HG03565 (cell line): ENCODE results near the gene NAA16.
"Not testable (repeated sequence)": the region's sequence is repeated elsewhere in the genome, so short reads cannot be mapped to it uniquely, and the experiment has no call there.

ENCODE experiments used
- ATAC-seq: cut with Tn5 transposase; IDR thresholded peaks from one replicate; pipeline ENCODE4 v1.9.1; 2021; ENCODE audit warnings: mild to moderate bottlenecking, moderate library complexity; ENCODE audit not compliant: unreplicated experiment

NAA16 gene

GRCh38 chr13:41352935-41353840 lies 42.1 kb downstream of the NAA16 start:
- ATAC-seq, result no peak

- ATAC-seq, result no peak
Observed at GRCh38 chr13:41354416-41354815, 43.3 kb downstream of the NAA16 start.

GRCh38 chr13:41356385-41356648 lies 45.2 kb downstream of the NAA16 start:
- not testable (repeated sequence) for ATAC-seq

- no peak for ATAC-seq
Observed at GRCh38 chr13:41356786-41357185, 45.7 kb downstream of the NAA16 start.

- no peak for ATAC-seq
Observed at GRCh38 chr13:41361491-41361890, 50.4 kb downstream of the NAA16 start.

- ATAC-seq, result no peak
Observed at GRCh38 chr13:41364043-41364442, 53.0 kb downstream of the NAA16 start.

GRCh38 chr13:41365631-41366030 lies 54.6 kb downstream of the NAA16 start:
- no peak for ATAC-seq

- no peak for ATAC-seq
Observed at GRCh38 chr13:41370736-41371135, 59.7 kb downstream of the NAA16 start.

GRCh38 chr13:41377446-41377845 lies 66.4 kb downstream of the NAA16 start:
- ATAC-seq, result no peak

- no peak for ATAC-seq
Observed at GRCh38 chr13:41382431-41382830, 71.4 kb downstream of the NAA16 start.

- ATAC-seq, result no peak
Observed at GRCh38 chr13:41383386-41383785, 72.3 kb downstream of the NAA16 start.

- no peak for ATAC-seq
Observed at GRCh38 chr13:41384749-41385503, 73.9 kb downstream of the NAA16 start.

- no peak for ATAC-seq
Observed at GRCh38 chr13:41386211-41386610, 75.1 kb downstream of the NAA16 start.

- no peak for ATAC-seq
Observed at GRCh38 chr13:41387576-41387975, 76.5 kb downstream of the NAA16 start.

GRCh38 chr13:41388143-41388881 lies 77.2 kb downstream of the NAA16 start:
- ATAC-seq, result no peak

GRCh38 chr13:41389580-41389979 lies 78.5 kb downstream of the NAA16 start:
- ATAC-seq, result no peak

GRCh38 chr13:41394166-41394565 lies 83.1 kb downstream of the NAA16 start:
- no peak for ATAC-seq

- ATAC-seq, result no peak
Observed at GRCh38 chr13:41398494-41399170, 87.6 kb downstream of the NAA16 start.

- ATAC-seq, result no peak
Observed at GRCh38 chr13:41401366-41401765, 90.3 kb downstream of the NAA16 start.

- no peak for ATAC-seq
Observed at GRCh38 chr13:41402691-41403511, 91.8 kb downstream of the NAA16 start.
